Measurements from ENCODE around the gene TMEM200C.

TMEM200C gene

DNA sequence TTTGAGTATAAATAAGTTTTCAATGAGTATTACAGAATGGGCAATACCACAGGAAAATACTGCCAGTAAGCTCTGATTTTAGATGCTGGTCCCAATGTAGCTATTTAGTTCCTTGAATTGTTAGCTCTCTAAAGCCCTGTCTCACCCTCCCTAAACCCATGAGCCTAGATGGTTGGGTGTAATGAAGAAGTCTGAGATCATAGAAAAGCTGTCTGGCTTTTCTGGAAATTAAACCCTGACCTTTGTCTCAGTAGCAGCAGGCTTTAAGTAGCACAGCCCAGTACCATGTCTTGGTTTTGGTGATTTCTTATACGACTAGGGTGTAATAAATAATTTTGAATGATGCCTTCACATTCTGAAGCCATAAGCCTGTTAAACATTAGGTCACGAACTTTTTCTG, 55.3 kb downstream of the TMEM200C start:
- H3K36me3 ChIP-seq (ENCODE audit: control insufficient read depth, insufficient read depth, low read length), result no peaks in the 10 kb centered on the region
- H3K4me1 ChIP-seq, result no peaks in the 10 kb centered on the region
- no peak overlapping the region for H3K27ac ChIP-seq
- no peak overlapping the region for H3K4me3 ChIP-seq (ENCODE audit: low read depth, low read length)
- H2AFZ ChIP-seq, result no peak overlapping the region
- H3K27me3 ChIP-seq (ENCODE audit: control insufficient read depth, insufficient read depth, low read length), result no peaks in the 10 kb centered on the region
- H3K9ac ChIP-seq, result no peak overlapping the region
- no peaks in the 10 kb centered on the region for H3K9me3 ChIP-seq (ENCODE audit: control insufficient read depth, low read length)
- no peak overlapping the region for H3K4me2 ChIP-seq (ENCODE audit: low read length)
- TF ChIP-seq, protein P1, sequence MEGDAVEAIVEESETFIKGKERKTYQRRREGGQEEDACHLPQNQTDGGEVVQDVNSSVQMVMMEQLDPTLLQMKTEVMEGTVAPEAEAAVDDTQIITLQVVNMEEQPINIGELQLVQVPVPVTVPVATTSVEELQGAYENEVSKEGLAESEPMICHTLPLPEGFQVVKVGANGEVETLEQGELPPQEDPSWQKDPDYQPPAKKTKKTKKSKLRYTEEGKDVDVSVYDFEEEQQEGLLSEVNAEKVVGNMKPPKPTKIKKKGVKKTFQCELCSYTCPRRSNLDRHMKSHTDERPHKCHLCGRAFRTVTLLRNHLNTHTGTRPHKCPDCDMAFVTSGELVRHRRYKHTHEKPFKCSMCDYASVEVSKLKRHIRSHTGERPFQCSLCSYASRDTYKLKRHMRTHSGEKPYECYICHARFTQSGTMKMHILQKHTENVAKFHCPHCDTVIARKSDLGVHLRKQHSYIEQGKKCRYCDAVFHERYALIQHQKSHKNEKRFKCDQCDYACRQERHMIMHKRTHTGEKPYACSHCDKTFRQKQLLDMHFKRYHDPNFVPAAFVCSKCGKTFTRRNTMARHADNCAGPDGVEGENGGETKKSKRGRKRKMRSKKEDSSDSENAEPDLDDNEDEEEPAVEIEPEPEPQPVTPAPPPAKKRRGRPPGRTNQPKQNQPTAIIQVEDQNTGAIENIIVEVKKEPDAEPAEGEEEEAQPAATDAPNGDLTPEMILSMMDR (IDR thresholded peaks at IDR 0.05), result no peak
- H3K79me2 ChIP-seq, result no peaks in the 10 kb centered on the region

DNA sequence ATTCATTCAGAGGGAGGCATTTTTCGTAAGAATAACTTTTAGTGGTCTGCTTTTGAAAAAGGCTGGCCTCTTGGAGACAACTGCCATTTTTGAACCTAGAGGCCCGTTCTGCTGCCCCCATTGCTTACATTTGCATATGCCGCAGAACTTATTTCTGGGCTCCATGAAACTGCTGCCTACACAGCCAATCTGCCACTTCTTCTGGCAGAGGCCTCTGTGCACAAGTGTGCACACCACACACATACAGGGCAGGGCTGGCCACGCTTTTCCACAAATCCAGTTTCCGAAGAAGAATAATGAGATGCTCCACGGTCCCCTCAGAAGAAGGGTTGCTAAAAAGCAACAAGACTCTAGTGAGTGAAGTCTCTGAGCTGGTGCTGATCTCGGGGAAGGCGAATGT, 56.2 kb downstream of the TMEM200C start:
- Histone ChIP-seq H3K9me3 (ENCODE audit: control insufficient read depth, low read length) (no peaks in the 10 kb centered on the region), H3K4me1 (no peaks in the 10 kb centered on the region)

More for the DNA sequence above, 56.2 kb downstream of the TMEM200C start:
- Histone ChIP-seq H3K27ac (no peak overlapping the region), H3K79me2 (no peaks in the 10 kb centered on the region), H3K4me3 (ENCODE audit: low read depth, low read length) (no peak overlapping the region), H3K9ac (no peak overlapping the region), H2AFZ (no peak overlapping the region), H3K36me3 (ENCODE audit: control insufficient read depth, insufficient read depth, low read length) (no peaks in the 10 kb centered on the region), H3K27me3 (ENCODE audit: control insufficient read depth, insufficient read depth, low read length) (no peaks in the 10 kb centered on the region), H3K4me2 (ENCODE audit: low read length) (no peak overlapping the region)
- TF ChIP-seq, protein P1 (IDR thresholded peaks at IDR 0.05), result no peak
